Kidney tubule cell (primary cell): ENCODE results near the gene MICA.
A peak's percentile ranks its signal among the peaks of the same experiment; 100 is the strongest.

Experiments
- DNase-seq: peaks from one replicate; pipeline ENCODE4 v3.0.0-alpha.2; 2018; ENCODE audit warnings: low spot score

Gene MICA

DNA sequence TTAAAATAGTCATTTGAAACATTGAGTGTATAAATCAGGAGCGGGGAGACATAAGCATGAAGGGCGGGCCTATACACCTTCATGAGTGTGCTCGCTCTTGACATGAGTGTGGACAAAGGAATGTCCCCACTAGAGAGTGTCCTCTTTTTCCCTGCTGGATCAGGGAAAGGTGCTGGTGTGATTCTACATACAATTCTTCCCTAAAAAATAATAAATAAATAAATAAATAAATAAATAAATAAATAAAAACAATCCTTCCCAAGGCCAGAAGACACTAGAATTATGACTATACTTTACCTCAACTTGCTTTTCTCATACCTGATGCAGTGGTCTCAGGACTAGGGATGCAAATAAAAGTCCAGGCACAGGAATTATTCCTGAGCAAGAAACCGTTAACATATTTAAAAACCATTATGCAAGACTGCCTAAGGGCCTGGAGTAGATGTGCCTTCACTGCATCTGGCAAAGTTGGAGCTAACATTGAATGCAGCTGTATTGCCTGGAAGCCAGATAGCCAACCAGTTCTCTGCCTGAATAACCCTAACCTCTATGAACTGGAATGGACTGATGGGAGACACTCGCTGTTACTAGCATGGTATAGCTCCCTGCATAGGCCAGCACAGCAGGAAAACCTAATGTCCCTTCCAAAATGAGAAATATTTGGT is 57.1 kb downstream of the MICA start:
- DNase-seq, result no peak

DNA sequence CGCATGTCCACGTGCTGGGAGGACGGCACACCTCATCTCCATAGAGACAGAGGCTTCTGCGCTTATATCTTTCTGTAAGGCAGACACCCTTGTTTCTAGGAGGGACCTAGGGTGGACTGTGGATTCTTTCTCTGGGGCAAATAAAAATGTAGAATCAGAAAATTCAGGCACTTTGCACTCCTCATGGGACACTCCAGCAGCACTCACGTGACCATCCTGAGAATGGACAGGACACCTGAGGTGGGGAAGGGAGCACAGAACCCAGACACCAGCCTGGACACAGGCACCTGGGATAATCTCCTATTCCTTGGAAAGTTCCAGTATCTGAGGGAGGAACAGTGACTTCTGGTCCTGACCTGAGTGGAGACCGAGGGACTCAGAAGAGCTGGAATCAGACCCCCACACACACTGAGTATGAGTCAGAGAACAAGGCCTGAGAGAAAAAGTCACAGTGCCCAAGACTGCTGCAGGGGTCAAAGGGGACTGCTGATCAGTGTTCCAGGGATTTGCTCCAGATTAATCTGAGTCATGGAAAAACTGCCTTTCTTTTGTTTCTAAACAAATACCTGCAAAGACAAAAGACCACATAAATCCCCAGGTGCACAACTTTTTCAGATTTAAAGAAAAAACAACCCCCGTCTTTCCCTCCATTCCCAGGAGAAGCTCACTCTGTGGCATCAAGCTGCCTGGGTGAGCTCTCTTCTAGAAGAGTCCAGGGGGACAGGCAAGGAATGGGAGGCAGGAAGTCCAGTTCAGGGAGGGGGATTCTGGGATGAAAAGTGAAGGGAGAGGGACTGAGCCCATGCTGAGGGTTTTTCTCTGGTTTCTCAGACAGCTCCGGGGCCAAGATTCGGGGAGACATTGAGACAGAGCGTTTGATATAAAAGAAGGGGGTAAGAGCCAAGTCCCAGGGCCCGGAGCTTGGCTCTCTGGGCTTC is 58.9 kb downstream of the MICA start:
- DNase-seq, result peak; percentile 45

DNA sequence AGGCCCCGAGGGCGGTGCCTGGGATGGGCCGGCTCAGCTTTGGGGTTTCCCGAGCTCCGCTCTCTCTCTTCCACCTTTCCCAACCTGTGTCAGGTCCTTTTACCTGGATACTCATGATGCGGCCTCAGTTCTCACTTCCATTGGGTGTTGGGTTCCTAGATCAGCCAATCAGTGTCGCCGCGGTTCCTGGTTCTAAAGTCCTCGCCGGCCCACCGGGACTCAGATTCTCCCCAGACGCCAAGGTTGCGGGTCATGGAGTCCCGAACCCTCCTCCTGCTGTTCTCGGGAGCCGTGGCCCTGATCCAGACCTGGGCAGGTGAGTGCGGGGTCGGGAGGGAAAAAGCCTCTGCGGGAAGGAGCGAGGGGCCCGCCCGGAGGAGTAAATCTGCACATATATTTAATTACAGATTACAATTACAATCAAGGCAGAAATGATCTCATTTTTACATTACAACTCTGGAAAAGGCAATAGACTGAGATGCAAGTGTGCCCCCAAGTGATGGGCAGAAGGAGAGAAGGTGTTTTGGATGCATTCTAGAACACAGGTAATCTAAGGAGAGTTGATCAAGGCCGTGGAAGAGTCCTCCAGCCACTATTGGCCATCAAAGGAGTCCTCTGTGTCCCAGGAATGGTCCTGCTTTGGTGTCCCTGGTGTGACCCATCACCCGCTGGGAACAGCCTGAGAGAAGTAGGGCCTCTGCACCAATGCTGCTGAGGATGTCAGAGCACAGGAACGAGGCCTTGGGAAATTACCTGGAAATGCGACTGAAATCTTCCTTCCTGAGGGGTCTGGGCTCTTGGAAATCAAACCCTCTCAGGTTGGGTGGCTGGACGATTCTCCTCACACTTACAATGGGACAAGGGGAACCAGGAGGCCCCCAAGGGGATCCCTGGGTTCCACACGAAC is 59.8 kb downstream of the MICA start:
- DNase-seq, result peak; percentile 92

DNA sequence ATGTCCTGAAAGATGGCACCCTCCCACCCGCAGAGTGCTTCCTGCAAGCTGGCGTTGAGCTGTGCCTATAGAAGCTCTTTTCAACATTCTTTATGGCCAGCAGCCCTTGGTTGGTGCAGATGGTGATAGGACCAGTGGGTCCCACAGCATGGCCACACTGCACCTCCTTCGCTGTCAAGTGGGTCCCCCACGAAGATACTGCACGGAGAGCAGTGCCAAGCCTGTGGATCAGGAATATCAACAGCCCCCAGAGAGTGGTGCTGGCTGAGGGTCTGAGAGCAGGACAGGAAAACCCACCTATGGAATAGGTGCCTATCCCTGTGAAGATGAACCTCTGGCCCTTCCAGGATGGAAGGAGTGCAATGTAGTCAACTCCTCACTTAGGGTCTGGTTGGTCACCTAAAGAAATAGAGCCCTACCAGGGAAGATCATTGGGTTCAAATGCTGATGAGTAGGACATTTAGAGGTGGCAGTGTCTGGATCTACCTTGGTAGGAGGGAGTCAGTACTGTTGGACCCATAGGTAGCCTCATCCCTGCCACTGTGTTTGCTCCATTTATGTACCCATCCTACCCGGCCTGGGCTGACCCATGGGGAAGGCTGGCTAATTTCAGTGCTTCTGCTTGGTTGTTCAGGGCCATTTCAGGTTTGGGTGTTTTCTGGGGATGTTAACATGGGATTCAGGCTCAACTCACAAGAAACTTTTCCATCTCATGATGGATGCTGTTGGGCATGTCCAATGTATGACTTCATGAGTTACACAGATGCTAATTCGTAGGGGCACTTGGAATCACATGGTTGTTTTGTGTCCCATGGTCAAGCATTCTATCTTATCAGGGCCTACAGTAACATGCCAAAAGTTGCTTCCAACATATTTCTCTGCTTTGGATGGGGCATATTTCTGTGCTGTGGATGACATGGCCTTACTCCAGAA is 61.1 kb downstream of the MICA start:
- no peak for DNase-seq
